ENCODE data around the gene EZH2.

Gene EZH2

GRCh38 chr7:148809856-148810255, 74.2 kb downstream of the EZH2 start:
- DNase-seq (ENCODE audit: extremely low read depth in 1 of 2, low read depth in 1 of 2): no peak

DNA sequence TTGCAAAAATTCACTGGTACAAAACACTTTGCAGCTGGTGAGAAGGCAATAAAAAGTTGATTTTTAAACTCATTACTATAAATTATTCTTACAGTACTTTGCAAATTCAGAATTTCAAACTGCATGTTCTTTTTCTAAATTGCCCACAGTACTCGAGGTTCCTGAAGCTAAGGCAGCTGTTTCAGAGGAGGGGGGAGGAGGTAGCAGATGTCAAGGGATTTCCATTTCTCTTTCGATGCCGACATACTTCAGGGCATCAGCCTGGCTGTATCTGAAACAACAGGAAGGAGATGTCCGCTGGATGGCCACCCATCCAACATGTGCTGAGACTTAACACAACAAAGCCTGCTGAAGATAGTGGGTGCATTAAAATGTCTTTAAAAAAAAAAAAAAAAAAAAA, 76.7 kb downstream of the EZH2 start:
- DNase-seq (ENCODE audit: extremely low read depth in 1 of 2, low read depth in 1 of 2): no peak

DNA sequence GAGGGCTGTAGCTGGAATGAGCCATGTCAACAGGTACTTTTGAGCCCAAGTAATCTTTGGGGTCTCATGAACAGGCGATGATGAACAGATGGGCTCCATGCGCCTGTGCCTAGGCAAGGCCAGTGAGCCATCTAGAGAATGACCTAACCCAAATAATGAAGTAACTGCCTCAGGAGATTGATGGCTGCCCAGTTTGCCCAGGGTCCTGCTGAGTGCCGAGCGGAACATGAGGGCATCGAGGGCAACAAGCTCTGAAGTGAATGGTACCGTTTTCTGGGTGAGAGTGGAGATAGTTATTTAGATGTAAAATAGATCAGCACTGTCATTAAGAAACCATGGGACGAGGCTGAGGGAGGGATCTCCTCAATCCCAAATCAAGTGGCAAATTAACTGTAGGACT, 77.9 kb downstream of the EZH2 start:
- no peak for DNase-seq (ENCODE audit: extremely low read depth in 1 of 2, low read depth in 1 of 2)

DNA sequence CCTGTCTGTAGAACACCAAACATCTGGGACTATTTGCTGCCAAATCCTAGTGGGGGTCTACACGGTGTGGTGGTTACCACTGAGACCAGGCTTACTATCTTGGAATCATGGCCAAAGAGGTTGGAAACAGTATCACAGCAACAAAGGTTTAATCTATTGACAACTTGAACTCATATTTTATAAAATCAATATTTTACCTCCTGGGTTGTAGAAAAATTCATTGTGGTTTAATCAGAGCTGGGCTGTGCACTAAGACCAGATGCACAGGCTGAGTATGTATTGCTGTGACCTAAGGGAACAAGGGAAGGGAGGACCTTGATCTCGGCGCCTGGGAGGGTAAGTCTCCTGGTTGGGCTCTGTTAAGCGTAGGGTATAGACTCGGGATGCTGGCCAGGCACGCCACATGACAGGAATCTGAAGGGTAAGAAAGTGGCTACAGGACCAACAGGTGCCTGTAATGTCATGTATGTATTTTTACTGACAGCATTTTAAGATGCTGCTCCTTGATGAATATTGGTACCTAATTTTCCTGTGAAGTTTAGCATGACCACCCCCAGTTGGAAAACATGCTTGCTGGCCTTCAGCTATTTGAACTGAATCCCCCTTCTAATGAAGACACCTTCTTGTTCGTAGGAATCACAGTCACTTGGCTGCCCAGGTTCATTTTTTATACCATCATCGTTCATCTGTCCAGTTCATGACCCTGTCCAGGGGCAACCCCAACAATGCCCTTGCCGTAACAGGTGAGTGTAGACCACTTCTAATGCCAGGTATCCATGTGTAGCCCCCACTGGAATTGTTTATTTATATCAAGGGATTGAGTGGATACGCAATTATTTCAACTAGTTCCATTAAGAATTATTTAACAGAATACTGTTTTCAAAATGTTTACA, 79.5 kb downstream of the EZH2 start:
- DNase-seq (ENCODE audit: extremely low read depth in 1 of 2, low read depth in 1 of 2): no peak

DNA sequence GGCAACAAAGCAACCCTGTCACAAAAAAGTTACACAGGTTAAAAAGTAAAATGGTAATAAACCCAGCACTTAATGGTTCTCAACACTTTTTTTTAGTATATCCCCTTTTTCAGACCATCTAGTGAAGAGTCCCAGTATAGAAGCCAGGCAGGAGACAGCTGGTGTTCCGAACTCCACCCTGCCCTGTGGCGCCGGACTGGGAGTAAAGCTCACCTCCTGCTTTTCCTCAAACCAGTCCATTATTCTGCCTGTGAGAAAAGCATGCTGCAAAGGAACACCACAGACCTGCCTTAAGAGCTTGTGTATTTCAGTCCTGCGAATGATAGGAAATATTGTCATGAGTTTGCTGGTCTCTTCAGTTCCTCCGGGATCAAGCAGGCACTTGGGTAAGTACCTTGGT, 81.0 kb downstream of the EZH2 start:
- no peak for DNase-seq (ENCODE audit: extremely low read depth in 1 of 2, low read depth in 1 of 2)

DNA sequence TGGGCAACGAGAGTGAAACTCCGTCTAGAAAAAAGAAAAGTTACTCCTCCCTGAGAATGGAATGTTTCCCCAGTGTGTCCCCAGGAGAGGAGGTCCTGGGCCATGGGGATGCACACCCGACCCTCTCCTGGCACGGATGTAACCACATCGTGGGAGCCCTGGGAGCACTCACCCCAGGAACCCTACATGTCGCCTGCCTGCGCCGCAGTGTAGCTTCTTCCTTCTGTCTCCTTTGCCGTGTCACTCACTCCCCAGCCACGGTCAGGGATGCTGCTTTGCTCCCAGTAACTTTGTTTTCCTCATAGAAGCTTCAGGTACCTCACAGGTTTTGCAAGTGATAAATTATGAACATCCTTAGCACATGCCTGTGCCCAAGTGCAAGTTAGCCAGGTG, 82.0 kb downstream of the EZH2 start:
- DNase-seq (ENCODE audit: extremely low read depth in 1 of 2, low read depth in 1 of 2): no peak

DNA sequence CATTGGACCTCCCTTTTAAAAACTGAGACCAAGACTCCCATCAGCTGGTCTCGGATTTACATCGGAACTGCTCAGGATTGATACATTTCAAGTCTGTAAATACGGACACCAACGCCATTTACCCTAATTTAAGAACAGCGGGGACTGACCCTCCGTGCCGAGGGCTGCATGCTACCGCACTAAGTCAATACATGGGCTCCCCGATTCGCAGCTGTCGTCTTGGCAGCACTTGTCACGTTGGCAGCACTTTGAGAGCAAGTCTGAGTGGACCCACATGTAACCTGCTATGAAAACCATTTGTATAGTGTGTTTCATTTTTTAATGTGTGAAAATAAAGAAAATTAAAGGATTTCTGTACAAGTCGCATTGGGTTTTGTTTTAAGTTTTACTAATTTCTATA, 83.4 kb downstream of the EZH2 start:
- DNase-seq (ENCODE audit: extremely low read depth in 1 of 2, low read depth in 1 of 2): no peak

- no peak for DNase-seq (ENCODE audit: extremely low read depth in 1 of 2, low read depth in 1 of 2)
These were observed 84.1 kb downstream of the EZH2 start for GRCh38 chr7:148799893-148800555.

GRCh38 chr7:148796841-148797240, 87.2 kb downstream of the EZH2 start:
- DNase-seq (ENCODE audit: extremely low read depth in 1 of 2, low read depth in 1 of 2): no peak

- no peak for DNase-seq (ENCODE audit: extremely low read depth in 1 of 2, low read depth in 1 of 2)
These were observed 89.6 kb downstream of the EZH2 start for GRCh38 chr7:148794476-148794875.

GRCh38 chr7:148793590-148793989, 90.5 kb downstream of the EZH2 start:
- DNase-seq (ENCODE audit: extremely low read depth in 1 of 2, low read depth in 1 of 2): no peak

DNA sequence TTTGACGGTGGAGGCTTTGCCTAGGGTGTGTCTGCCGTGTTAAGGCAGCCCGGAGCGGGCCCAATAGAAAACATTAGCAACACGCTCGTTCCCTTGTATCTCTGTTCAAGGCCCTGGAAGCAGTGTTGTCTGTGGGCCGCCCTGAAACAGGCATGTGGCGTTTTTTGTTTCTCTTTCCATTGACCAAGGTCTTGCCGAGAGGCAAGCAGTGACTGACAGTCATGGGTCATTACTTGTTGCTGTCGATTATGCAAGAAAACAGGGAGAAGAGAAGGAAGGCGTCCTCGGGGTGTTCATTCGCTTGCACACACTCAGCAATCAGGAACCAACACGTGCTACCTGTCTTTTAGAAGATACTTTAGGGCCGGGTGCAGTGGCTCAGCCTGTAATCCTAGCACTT, 92.5 kb downstream of the EZH2 start:
- no peak for DNase-seq (ENCODE audit: extremely low read depth in 1 of 2, low read depth in 1 of 2)

DNA sequence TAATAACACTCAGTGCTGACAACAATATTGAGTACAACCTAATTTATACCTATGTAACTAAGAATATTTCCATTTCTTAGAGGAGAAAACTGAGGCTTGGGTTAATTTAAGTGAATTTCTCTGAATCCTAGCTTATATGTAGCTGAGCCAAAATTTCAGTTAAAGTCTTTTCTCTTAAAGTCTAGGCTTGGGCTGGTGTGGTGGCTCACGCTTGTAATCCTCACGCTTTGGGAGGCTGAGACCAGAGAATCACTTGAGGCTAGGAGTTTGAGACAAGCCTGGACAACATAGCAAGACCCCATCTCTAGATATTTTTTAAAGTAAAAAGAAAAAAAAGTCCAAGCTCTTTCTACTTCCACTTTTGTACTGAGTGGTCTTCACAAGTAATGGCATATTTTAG, 93.2 kb downstream of the EZH2 start:
- DNase-seq (ENCODE audit: extremely low read depth in 1 of 2, low read depth in 1 of 2): no peak

DNA sequence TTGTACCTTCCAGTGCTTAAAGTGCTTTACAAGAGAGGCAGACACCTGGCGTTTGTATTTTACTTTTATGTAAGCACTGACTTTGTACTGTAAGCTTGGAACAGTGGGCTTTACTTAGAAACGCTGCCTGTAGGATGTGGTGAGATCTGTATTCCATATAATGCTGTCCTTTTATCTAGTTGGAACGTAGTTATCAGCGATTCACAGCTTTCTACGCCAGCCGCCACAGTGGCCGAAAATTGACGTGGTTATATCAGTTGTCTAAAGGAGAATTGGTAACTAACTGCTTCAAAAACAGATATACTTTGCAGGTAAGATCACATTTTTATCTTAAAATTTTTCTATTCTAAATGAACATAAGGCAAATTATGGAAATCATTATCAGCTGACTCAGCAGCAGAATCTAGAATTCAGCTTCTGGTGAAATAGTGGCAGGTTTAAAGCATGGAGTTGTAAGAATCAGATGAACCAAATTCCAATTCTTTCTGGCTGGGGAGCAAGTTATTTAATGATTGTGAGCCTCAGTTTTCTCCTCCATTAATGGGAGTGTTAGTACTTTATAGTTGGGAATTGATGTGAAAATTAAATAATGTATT, 93.9 kb downstream of the EZH2 start:
- DNase-seq (ENCODE audit: extremely low read depth in 1 of 2, low read depth in 1 of 2): no peak

DNA sequence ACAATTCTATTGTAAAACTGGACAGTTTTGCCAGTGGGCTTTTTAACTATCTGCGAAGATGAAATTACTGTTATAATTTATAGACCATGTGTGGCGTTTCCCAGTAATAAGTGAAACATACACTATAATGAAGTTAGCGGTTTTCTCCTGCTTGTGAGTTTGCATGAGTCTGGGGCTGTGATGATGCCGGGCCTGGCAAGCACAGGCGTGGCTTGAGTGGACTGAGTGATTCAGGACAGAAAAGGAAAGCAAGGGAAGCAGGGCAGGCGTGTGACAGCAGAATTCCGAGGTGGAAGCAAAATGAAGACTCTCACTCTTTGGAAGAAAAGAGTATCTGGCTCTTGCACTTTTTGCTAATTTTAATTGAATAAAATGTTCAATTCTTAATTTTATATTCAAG, 94.9 kb downstream of the EZH2 start:
- DNase-seq (ENCODE audit: extremely low read depth in 1 of 2, low read depth in 1 of 2): no peak

DNA sequence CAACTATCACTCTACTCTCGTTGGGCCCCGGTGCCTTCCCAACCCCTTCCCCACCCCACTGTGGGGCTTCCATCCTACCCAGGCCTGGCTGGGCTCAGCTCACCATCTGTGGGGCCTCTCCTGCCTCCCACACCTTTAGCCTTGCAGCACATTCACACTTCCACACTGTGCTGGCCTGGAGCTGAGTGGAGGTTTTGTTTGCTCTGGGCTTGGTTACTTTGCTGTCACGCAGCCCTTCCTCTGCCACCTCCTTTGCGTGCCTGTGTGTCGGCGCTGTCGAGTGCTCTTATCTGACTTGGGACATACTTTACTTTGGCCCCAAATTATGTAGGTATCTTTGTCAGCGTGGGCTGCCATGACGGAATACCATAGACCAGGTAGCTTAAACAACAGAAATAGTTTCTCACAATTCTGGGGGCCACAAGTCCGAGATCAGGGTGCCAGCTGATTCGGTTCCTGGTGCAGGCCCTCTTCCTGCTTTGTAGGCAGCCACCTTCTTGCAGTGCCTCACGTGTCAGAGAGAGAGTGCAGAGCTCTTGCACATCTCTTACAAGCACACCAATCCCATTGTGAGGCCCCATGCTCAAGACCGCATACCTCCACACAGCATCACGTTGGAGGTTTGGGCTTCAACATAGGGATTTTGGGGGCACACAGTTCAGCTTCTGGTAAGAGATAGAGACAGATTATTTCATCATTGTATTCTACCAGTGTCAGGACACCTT, 96.4 kb downstream of the EZH2 start:
- no peak for DNase-seq (ENCODE audit: extremely low read depth in 1 of 2, low read depth in 1 of 2)

- no peak for DNase-seq (ENCODE audit: extremely low read depth in 1 of 2, low read depth in 1 of 2)
These were observed 100.1 kb downstream of the EZH2 start for GRCh38 chr7:148783801-148784527.

GRCh38 chr7:148782757-148783456, 101.2 kb downstream of the EZH2 start:
- DNase-seq (ENCODE audit: extremely low read depth in 1 of 2, low read depth in 1 of 2): no peak

DNA sequence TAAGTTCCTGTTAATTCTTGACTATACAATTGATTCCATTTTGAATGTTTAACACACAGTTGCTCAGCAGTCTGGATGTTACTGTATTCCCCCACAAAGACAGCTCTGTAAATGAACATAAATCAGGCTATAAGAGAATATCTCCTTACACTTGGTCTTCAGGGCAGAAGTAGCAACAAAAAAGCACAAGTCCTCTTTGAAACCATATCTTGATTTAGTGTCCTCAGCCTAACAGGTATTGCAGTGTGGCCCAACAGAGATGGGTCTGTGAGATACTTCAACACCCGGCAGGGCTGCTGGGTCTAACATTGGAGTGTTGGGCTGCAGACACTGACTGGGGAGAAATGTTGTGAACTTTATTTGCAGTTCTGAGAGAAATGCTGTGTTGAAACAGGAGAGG, 109.6 kb downstream of the EZH2 start:
- DNase-seq (ENCODE audit: extremely low read depth in 1 of 2, low read depth in 1 of 2): no peak

DNA sequence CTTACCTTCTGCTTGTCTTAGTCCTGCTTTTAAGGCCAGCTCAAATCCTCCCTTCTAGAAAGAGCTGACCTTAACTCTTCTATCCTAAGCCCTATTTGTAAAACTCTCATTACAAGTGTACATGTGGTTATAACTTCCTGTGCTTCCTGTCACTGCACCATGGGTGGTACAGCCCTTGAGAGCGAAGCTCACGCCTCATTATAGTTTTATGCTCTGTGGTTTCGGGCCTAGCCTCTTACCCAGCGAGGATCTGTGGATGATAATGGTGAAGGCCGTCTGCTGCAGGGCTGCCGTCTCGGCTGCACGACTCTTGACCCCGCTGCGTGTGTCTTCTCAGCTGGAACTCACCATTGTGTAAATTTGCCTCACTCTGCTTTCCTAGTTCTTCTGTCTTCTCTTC, 110.8 kb downstream of the EZH2 start:
- DNase-seq (ENCODE audit: extremely low read depth in 1 of 2, low read depth in 1 of 2): peak; percentile 6 to 23
